Erythroblast (primary cell): ENCODE results near the gene EDA2R.

Experiments used
- GATA1 ChIP-seq: IDR thresholded peaks from 2 replicates; pipeline ENCODE4 v1.6.1; 2011; ENCODE audit warnings: low read depth, mild to moderate bottlenecking, control low read depth, low read length, moderate library complexity
- POLR2A ChIP-seq: IDR thresholded peaks from 2 replicates; pipeline ENCODE4 v1.6.1; 2011; ENCODE audit warnings: mild to moderate bottlenecking, low read length

- TF ChIP-seq POLR2A, result no peak
- no peak for TF ChIP-seq GATA1
Measured at GRCh38 chrX:66625525-66625924, 13.4 kb downstream of the EDA2R start.
